Heart left ventricle (tissue), 16 donors: ENCODE results near the gene SNAP25. TPM values are rescaled to one million over a fixed set of nuclear protein-coding genes. Genes with fewer than 3 reads are reported as not detected.

Experiments used
- ATAC-seq, 4 donors: fragments of 200-7000 bp; cut with Tn5 transposase; one replicate each; pipeline ENCODE4 v1.9.1; 2020 to 2022; ENCODE audit warnings: moderate library complexity in 4 of 4, mild to moderate bottlenecking in 3 of 4, moderate number of reproducible peaks in 1 of 4
- DNase-seq, 5 donors: peaks; one replicate each; pipeline ENCODE4 v3.0.0-alpha.2; 2020
- H3K27ac ChIP-seq, 12 donors: fragments of 200-600 bp; sonication (generic) in 4 of 12; one replicate each; pipeline versions ENCODE4 v1.5.0 to v1.8.0; 2016 to 2022; ENCODE audit warnings: mild to moderate bottlenecking in 2 of 12
- H3K27me3 ChIP-seq, 9 donors: fragments of 200-600 bp; sonication (generic) in 2 of 9; one replicate each; pipeline versions ENCODE4 v1.5.1 to v1.8.0; 2016 to 2022; ENCODE audit warnings: mild to moderate bottlenecking in 3 of 9
- H3K36me3 ChIP-seq, 9 donors: fragments of 200-600 bp; sonication (generic) in 2 of 9; one replicate each; pipeline versions ENCODE4 v1.5.0 to v1.8.0; 2018 to 2022; ENCODE audit warnings: mild to moderate bottlenecking in 2 of 9
- H3K4me1 ChIP-seq, 12 donors: fragments of 200-600 bp; sonication (generic) in 4 of 12; one replicate each; pipeline versions ENCODE4 v1.5.0 to v1.8.0; 2016 to 2022; ENCODE audit warnings: mild to moderate bottlenecking in 3 of 12
- H3K4me3 ChIP-seq, 12 donors: fragments of 200-600 bp; sonication (generic) in 4 of 12; one replicate each; pipeline versions ENCODE4 v1.5.0 to v1.8.0; 2017 to 2022; ENCODE audit warnings: mild to moderate bottlenecking in 9 of 12, moderate library complexity in 4 of 12
- H3K9me3 ChIP-seq, 12 donors: fragments of 200-600 bp; sonication (generic) in 4 of 12; one replicate each; pipeline versions ENCODE4 v1.5.0 to v1.8.0; 2016 to 2022; ENCODE audit warnings: mild to moderate bottlenecking in 1 of 12
- POLR2A ChIP-seq, 2 donors: fragments of 450-650 bp; IDR thresholded peaks; one replicate each; pipeline ENCODE4 v1.6.1; 2017; ENCODE audit warnings: antibody characterized with exemption in 2 of 2, mild to moderate bottlenecking in 2 of 2, moderate library complexity in 2 of 2
- WGBS, 4 donors: extraction: QIAGEN DNeasy Blood & Tissue Kit in 2 of 4; methylation state at CpG; one replicate each; pipeline versions ENCODE4 v1.1.5 to v1.1.7; 2013 to 2018; 5-methylcytosine and 5-hydroxymethylcytosine counted together
- intact Hi-C, 10 donors: fragments of 100-400 bp; cut with DNase I; formaldehyde crosslinking; loops; one replicate each; pipeline versions ENCODE4 v1.11.1 to v1.14.2; 2022
- polyA plus RNA-seq, 2 donors: library from polyadenylated mRNA; stranded (reverse); fragments of 200-250 nt; gene quantifications; one replicate each; pipeline ENCODE4 v1.2.3, GENCODE V29; 2013
- total RNA-seq, 9 donors: library from RNA; depleted of rRNA in 2 of 9; stranded (reverse); fragments of >200 nt in 2 of 9; fragmentation: NEBNext Ultra II Directional in 3 of 9; extraction: Animal tissue kit (Norgen Biotek cat#: 25700) in 3 of 9; gene quantifications; one replicate each; pipeline versions ENCODE4 v1.1.0 to v1.2.4, GENCODE V29; 2016 to 2023
- TF ChIP-seq, protein P1 (sequence below), 12 donors: fragments of 200-600 bp; sonication (generic) in 4 of 12; IDR thresholded peaks; one replicate each; pipeline versions ENCODE4 v1.5.0 to v1.8.0; 2018 to 2022; ENCODE audit warnings: antibody characterized with exemption in 12 of 12, mild to moderate bottlenecking in 5 of 12
- donor health status: ischemic (EF 13 %, LVEDD 7.1; RV severe dilation, severe dysfunction).
- donor health status: healthy with polysubstance abuse.
- donor health status: DM: no; HTN: yes; CAD: no.
- donor health status: DM: no; HTN: no; CAD: no.
- donor health status: ischemic (EF 25% LVEDD 6.9; RV normal size, moderate dysfunction).
- donor health status: ischemic (EF 25% LVEDD 5.7; RV mildly dilated, moderate dysfunction).
- donor health status: healthy.
- donor health status: DM: yes; HTN: yes; CAD: no.
- donor health status: ischemic (EF 35%, LVEDD 5.7; RV mildly dilated, moderate dysfunction).
- donor health status: nonischemic (EF 11% LVEDD 7.7; RV severe dilation, severe dysfunction).
- donor health status: DM: yes; HTN: yes; CAD: no.
- donor health status: PGD.
- donor health status: ischemic (EF 29% LVEDD 5.4; RV normal size, mild dysfunction).
- donor health status: nonischemic (EF 23%, LVEDD 6.1; RV moderate dilation, normal function).

SNAP25 gene
- total and polyA plus RNA-seq, 11 donors, result 0.10 to 0.91 (median 0.40) TPM; not detected in 5

DNA sequence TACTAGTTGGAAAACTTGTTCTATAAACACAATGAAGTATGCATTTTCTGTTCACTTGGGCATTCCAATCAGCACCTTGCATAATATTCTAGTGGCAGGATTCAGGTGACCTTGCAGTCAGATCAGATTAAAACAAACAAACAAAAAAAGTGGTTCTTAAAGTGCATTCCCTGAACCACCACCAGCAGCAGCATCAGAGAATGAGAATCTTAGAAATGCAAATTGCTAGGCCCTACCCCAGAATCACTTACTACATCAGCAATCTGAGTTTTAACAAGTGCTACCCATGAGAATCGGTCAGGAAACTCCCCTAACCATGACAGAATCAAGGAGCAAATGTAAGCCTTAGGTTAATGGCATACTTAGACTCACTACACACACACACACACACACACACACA, 41.7 kb downstream of the SNAP25 start:
- H3K9me3 ChIP-seq, result no peaks in the 10 kb centered on the region
- intact Hi-C loops, result no loop called here
- WGBS, 4 donors, result 61 to 71% (median 69%) methylated on average over 1 of the region's 1 CpG
- no peak overlapping the region for H3K27ac ChIP-seq
- no peak for TF ChIP-seq POLR2A (IDR thresholded peaks at IDR 0.05)
- TF ChIP-seq, protein P1, sequence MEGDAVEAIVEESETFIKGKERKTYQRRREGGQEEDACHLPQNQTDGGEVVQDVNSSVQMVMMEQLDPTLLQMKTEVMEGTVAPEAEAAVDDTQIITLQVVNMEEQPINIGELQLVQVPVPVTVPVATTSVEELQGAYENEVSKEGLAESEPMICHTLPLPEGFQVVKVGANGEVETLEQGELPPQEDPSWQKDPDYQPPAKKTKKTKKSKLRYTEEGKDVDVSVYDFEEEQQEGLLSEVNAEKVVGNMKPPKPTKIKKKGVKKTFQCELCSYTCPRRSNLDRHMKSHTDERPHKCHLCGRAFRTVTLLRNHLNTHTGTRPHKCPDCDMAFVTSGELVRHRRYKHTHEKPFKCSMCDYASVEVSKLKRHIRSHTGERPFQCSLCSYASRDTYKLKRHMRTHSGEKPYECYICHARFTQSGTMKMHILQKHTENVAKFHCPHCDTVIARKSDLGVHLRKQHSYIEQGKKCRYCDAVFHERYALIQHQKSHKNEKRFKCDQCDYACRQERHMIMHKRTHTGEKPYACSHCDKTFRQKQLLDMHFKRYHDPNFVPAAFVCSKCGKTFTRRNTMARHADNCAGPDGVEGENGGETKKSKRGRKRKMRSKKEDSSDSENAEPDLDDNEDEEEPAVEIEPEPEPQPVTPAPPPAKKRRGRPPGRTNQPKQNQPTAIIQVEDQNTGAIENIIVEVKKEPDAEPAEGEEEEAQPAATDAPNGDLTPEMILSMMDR (IDR thresholded peaks at IDR 0.05), result no peak
- DNase-seq (no peak), ATAC-seq (no peak)
- peaks cover 0 to 5% (median 0%) of the 10 kb centered on the region in 12 donors for H3K4me1 ChIP-seq
- peaks cover 0 to 6% (median 0%) of the 10 kb centered on the region in 9 donors for H3K27me3 ChIP-seq
- H3K36me3 ChIP-seq, result no peaks in the 10 kb centered on the region
- no peak overlapping the region for H3K4me3 ChIP-seq

DNA sequence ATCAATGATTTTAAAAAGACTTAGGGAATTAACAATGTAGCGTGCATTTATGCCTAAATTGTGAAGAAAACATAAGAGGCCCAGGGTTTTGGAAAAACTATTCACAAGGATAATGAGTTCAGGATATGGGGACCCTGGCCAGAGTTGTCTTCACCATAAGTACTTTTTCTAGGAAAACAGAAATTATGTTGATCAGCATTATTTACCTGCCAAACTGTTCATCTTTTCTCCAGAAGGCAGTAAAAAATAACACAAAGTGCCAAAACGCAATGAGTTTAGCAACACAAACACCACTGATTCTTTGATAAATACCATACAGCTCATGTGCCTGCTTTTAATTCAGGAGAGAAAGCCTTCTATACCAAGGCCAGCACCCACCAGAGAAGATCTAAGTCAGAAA, 43.1 kb downstream of the SNAP25 start:
- intact Hi-C loops, result no loop called here
- TF ChIP-seq POLR2A (IDR thresholded peaks at IDR 0.05), result no peak
- TF ChIP-seq, protein P1 (IDR thresholded peaks at IDR 0.05), result no peak
- Histone ChIP-seq H3K27me3 (peaks cover 0 to 5% (median 0%) of the 10 kb centered on the region in 9 donors), H3K9me3 (no peaks in the 10 kb centered on the region), H3K4me3 (no peak overlapping the region), H3K27ac (no peak overlapping the region), H3K4me1 (peaks cover 0 to 5% (median 0%) of the 10 kb centered on the region in 12 donors), H3K36me3 (no peaks in the 10 kb centered on the region)
- WGBS, 4 donors, result 92 to 95% (median 93%) methylated on average over 2 of the region's 2 CpGs
- DNase-seq (no peak), ATAC-seq (no peak)

DNA sequence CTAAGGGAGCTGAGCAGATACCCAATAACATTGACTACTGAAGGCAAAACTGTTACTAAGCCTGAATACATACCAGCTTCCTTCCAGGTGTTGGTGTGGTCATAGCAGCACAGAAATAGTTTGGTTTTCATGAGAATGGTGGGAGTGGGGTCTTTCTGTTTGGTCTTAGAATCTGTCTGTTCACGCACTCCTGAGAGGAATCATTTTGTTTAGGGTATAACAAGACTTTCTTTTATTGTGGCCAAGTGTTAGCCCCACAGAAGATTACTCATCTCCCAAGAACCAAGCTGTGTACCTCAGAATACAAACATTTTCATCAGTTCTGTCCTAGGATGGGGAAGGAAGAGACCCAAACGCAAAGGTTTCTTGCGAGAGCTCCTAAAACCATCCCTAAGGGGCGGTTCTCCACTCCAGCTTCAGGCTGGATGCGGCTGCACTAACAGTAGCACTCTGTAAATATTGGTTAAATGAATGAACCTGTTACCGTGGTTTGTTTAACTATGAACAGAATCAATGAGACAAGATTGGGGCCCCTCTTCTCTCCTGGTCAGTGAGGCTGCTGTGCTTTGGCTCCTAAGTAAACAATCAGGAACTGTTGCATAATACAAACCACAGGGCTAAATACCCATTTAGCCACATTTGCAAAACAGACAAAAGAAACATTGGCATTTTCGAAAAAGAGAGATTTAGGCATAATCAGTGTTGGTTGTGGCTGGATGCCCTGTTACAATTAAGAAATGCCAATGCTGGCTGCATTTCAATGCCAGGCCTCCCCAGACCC, 44.9 kb downstream of the SNAP25 start:
- intact Hi-C loops, result no loop called here
- TF ChIP-seq, protein P1 (IDR thresholded peaks at IDR 0.05), result no peak
- TF ChIP-seq POLR2A (IDR thresholded peaks at IDR 0.05), result no peak
- H3K27me3 ChIP-seq, result peaks cover 0 to 5% (median 0%) of the 10 kb centered on the region in 9 donors
- no peak overlapping the region for H3K4me3 ChIP-seq
- no peak for DNase-seq
- no peak overlapping the region for H3K27ac ChIP-seq
- H3K9me3 ChIP-seq, result no peaks in the 10 kb centered on the region
- no peak for ATAC-seq
- H3K36me3 ChIP-seq, result no peaks in the 10 kb centered on the region
- H3K4me1 ChIP-seq, result peaks cover 0 to 5% (median 0%) of the 10 kb centered on the region in 12 donors
- 84 to 88% (median 86%) methylated on average over 7 of the region's 7 CpGs for WGBS, 4 donors

DNA sequence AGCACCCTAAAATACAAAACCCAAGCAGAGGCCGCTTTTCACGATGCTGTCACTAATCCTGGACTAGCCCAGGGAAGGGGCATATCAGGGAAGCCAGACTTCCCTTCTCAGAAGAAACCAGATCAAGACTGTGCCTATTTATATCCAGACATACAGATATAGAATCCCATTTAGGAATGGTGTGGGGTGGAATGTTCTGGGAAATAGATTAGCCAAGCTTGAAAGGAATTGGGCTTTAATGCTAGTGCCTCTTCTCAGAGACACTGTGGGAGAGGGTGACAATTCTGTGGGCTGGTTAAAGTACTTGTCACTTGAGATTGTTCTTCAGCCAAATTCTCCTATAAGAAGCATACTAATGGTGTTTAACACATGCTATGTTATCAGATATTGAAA, 45.5 kb downstream of the SNAP25 start:
- 38 to 45% (median 41%) methylated on average over 2 of the region's 2 CpGs for WGBS, 4 donors
- no peak for ATAC-seq
- intact Hi-C loops, result no loop called here
- Histone ChIP-seq H3K36me3 (no peaks in the 10 kb centered on the region), H3K4me1 (peaks cover 0 to 5% (median 0%) of the 10 kb centered on the region in 12 donors), H3K27me3 (peaks cover 0 to 5% (median 0%) of the 10 kb centered on the region in 9 donors), H3K4me3 (no peak overlapping the region), H3K27ac (no peak overlapping the region), H3K9me3 (no peaks in the 10 kb centered on the region)
- TF ChIP-seq, protein P1 (IDR thresholded peaks at IDR 0.05), result no peak
- no peak for TF ChIP-seq POLR2A (IDR thresholded peaks at IDR 0.05)
- DNase-seq, result no peak
